ENCODE data around the gene UMODL1.

DNA sequence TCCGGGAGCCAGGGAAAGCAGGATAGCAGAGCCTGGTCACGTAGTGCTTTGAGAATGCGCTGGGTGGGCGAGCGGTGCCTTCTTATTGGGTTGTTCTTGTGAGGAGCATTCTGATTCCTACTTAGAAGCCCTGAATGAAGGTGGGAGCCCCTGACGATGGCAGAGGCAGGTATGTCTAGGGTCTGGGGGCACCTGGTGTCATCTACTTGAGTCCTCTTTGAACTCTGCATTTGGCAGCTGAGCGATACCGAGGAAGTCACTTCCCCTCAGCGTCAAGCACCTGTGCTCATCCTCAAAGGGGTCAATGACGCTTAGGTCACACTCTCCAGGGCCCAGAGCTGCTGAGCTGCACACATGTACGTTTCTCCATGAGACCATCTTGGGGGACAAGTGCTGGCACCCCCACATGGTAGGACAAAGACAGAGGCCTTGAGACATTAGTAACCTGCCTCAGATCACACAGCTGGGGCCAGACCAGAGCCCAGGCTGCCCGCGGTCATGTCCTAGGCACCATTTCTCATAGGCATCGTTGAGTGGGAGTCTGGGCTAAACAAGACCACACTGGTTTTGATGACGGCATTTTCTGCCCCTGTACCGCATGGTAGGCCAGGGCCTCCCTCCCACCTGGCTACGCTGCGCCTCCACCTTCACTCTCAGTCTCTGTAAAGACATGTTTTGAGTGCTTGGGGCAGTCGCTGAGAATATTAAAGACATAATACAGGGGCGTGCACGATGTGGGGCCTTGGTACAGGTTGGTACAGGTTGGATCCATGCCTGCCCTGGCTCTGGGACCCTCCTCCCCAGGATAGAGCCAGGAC lies 78.7 kb downstream of the UMODL1 start:
- TF ChIP-seq, protein P1, sequence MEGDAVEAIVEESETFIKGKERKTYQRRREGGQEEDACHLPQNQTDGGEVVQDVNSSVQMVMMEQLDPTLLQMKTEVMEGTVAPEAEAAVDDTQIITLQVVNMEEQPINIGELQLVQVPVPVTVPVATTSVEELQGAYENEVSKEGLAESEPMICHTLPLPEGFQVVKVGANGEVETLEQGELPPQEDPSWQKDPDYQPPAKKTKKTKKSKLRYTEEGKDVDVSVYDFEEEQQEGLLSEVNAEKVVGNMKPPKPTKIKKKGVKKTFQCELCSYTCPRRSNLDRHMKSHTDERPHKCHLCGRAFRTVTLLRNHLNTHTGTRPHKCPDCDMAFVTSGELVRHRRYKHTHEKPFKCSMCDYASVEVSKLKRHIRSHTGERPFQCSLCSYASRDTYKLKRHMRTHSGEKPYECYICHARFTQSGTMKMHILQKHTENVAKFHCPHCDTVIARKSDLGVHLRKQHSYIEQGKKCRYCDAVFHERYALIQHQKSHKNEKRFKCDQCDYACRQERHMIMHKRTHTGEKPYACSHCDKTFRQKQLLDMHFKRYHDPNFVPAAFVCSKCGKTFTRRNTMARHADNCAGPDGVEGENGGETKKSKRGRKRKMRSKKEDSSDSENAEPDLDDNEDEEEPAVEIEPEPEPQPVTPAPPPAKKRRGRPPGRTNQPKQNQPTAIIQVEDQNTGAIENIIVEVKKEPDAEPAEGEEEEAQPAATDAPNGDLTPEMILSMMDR (conservative IDR thresholded peaks at IDR 0.05; ENCODE audit: low read length): no peak
- TF ChIP-seq EZH2phosphoT487 (IDR thresholded peaks at IDR 0.05; ENCODE audit: borderline replicate concordance, low read depth, low read length): no peak

Data from OCI-LY7 (cell line).